ENCODE measurements around the gene GPRC5C. TPM values are rescaled to one million over a fixed set of nuclear protein-coding genes. Genes with fewer than 3 reads are reported as not detected.
"Not testable (repeated sequence)": the region's sequence is repeated elsewhere in the genome, so short reads cannot be mapped to it uniquely, and the experiment has no call there.

GPRC5C gene
- total and polyA plus RNA-seq, 9 of the 15 experiments (the other 6 are each of a cell fraction or from before 2014, with no cell fraction given), result 0.28 to 9.0 (median 4.1) TPM

DNA sequence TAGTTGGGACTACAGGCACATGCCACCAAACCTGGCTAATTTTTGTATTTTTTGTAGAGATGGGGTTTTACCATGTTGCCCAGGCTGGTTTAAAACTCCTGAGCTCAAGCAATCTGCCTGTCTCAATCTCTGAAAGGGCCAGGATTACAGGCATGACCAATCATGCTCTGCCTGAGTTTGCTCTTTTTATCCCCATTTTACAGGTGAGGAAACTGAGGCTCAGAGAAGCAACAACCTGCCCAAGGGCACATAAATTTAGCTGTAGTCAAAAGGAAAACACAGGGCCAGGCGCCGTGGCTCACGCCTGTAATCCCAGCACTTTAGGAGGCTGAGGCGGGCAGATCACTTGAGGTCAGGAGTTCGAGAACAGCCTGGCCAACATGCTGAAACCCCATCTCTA is 26.6 kb upstream of the GPRC5C start:
- in situ Hi-C loops (cut with MboI); H3K4me3 ChIP-seq; H3K9me1 ChIP-seq (ENCODE audit: control insufficient read depth, insufficient read depth, low read length); H3K4me1 ChIP-seq (replicated peaks in 1 of 2; ENCODE audit: control insufficient read depth in 2 of 2, insufficient read depth in 2 of 2, low read length in 2 of 2); DNase-seq (ENCODE audit: extremely low read depth in 1 of 4, low spot score in 3 of 4); H3K9me3 ChIP-seq (replicated peaks; ENCODE audit: control insufficient read depth, insufficient read depth, low read depth, low read length); intact Hi-C loops (cut with micrococcal nuclease); H3K9ac ChIP-seq (ENCODE audit: insufficient read depth in 1 of 2, low read depth in 2 of 2, low read length in 2 of 2); H4K20me1 ChIP-seq (replicated peaks; ENCODE audit: control insufficient read depth, insufficient read depth, low read length); ATAC-seq; H3K4me2 ChIP-seq (ENCODE audit: insufficient read depth, low read length); CTCF ChIA-PET (ENCODE audit: low intra/inter-chr PET ratio); H3K36me3 ChIP-seq (ENCODE audit: control insufficient read depth, insufficient read depth, low read length); BruUV-seq (replicated peaks); H2AFZ ChIP-seq (ENCODE audit: low read depth, low read length); H3K27ac ChIP-seq (ENCODE audit: extremely low read depth, low read depth, low read length); H3K79me2 ChIP-seq (ENCODE audit: control insufficient read depth, insufficient read depth, low read length); FAIRE-seq: not testable (repeated sequence)
- peaks cover 17 to 43% of the 10 kb centered on the region in 2 experiments; a peak in 3 of 5 replicates for H3K27me3 ChIP-seq (ENCODE audit: control insufficient read depth in 2 of 2, insufficient read depth in 2 of 2, low read length in 2 of 2)
- TF ChIP-seq BCOR (IDR thresholded peaks at IDR 0.05) (peak; percentile 49; the same call in 1 of the 2 replicates), SMARCA5 (IDR thresholded peaks at IDR 0.05) (peak; percentile 47; the same call in 1 of the 2 replicates), RBM25 (IDR thresholded peaks at IDR 0.05; ENCODE audit: low read depth, low read length, severe bottlenecking) (peak; percentile 55)
- 5% methylated on average over 5 of the region's 5 CpGs for WGBS (ENCODE audit: insufficient coverage, low coverage, missing lambda C conversion rate)
- POLR2A ChIA-PET, result interaction anchor here (0.8 kb wide), 1 partner anchor 16 kb away, joined by 4 read pairs; no protein-coding TSS in a partner anchor

DNA sequence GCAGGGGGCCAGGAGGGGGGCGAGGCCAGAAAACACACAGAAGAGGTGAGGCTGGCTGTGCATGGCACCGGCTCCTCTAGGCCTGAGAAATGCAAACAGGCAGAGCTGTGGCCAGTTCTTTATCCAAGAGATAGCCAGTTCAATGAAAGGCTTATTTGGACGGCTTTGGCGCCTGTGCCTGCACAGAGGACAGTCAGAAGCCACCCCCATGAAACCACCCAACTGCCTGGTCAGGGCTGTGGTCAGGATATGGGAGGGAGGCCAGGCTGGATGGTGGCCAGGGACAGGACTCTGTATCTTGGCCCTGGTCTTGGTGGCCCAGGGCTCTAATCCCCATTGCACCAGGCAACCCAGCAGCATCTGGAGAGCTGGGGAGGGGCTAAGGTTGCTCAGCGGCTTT is 24.5 kb upstream of the GPRC5C start:
- Histone ChIP-seq H3K4me3 (no peak overlapping the region), H3K79me2 (ENCODE audit: control insufficient read depth, insufficient read depth, low read length) (no peaks in the 10 kb centered on the region), H3K9ac (ENCODE audit: insufficient read depth in 1 of 2, low read depth in 2 of 2, low read length in 2 of 2) (no peak overlapping the region), H2AFZ (ENCODE audit: low read depth, low read length) (no peak overlapping the region), H4K20me1 (replicated peaks; ENCODE audit: control insufficient read depth, insufficient read depth, low read length) (no peaks in the 10 kb centered on the region), H3K36me3 (ENCODE audit: control insufficient read depth, insufficient read depth, low read length) (no peaks in the 10 kb centered on the region), H3K27me3 (ENCODE audit: control insufficient read depth in 2 of 2, insufficient read depth in 2 of 2, low read length in 2 of 2) (peaks cover 13 to 38% of the 10 kb centered on the region in 2 experiments; a peak in 3 of 5 replicates), H3K9me1 (ENCODE audit: control insufficient read depth, insufficient read depth, low read length) (no peaks in the 10 kb centered on the region), H3K4me2 (ENCODE audit: insufficient read depth, low read length) (no peak overlapping the region), H3K27ac (ENCODE audit: extremely low read depth, low read depth, low read length) (no peak overlapping the region), H3K9me3 (replicated peaks; ENCODE audit: control insufficient read depth, insufficient read depth, low read depth, low read length) (no peaks in the 10 kb centered on the region), H3K4me1 (replicated peaks in 1 of 2; ENCODE audit: control insufficient read depth in 2 of 2, insufficient read depth in 2 of 2, low read length in 2 of 2) (no peaks in the 10 kb centered on the region)
- no peak for FAIRE-seq
- no peak for TF ChIP-seq MED1 (CRISPR knock-in tag; IDR thresholded peaks at IDR 0.05; ENCODE audit: borderline replicate concordance)
- TF ChIP-seq RBM17 (IDR thresholded peaks at IDR 0.05; ENCODE audit: borderline replicate concordance, low read depth, low read length), result no peak
- TF ChIP-seq NCOA4 (IDR thresholded peaks at IDR 0.05; ENCODE audit: partially characterized antibody), result no peak
- TF ChIP-seq, protein P1, sequence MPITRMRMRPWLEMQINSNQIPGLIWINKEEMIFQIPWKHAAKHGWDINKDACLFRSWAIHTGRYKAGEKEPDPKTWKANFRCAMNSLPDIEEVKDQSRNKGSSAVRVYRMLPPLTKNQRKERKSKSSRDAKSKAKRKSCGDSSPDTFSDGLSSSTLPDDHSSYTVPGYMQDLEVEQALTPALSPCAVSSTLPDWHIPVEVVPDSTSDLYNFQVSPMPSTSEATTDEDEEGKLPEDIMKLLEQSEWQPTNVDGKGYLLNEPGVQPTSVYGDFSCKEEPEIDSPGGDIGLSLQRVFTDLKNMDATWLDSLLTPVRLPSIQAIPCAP (CRISPR knock-in tag; IDR thresholded peaks at IDR 0.05; ENCODE audit: borderline replicate concordance), result no peak
- no peak for TF ChIP-seq ZNF165 (CRISPR knock-in tag; IDR thresholded peaks at IDR 0.05; ENCODE audit: borderline replicate concordance)
- in situ Hi-C loops (cut with MboI) (no loop called here), intact Hi-C loops (cut with micrococcal nuclease) (no loop called here)
- ChIA-PET POLR2A (interaction anchor here (0.6 kb wide), 1 partner anchor 35 kb away, joined by 3 read pairs; no protein-coding TSS in a partner anchor), CTCF (ENCODE audit: low intra/inter-chr PET ratio) (interaction anchor here (1.7 kb wide), 1 partner anchor 51 kb away, joined by 12 read pairs; no protein-coding TSS in a partner anchor)
- 0 out of 3 replicates have a peak, but pooled peaks have one; percentile 31 for ATAC-seq
- BruUV-seq (replicated peaks), result no TSS peak
- DNase-seq (ENCODE audit: extremely low read depth in 1 of 4, low spot score in 3 of 4), result no peak
- WGBS (ENCODE audit: insufficient coverage, low coverage, missing lambda C conversion rate), result 5% methylated on average over 4 of the region's 5 CpGs
